Fibroblast of mammary gland (primary cell): Measurements from ENCODE around the gene U2AF2.

Source experiments
- DNase-seq: peaks from one replicate; pipeline ENCODE4 v3.0.0-alpha.2; 2010; ENCODE audit warnings: low read depth
- H3K4me3 ChIP-seq: 2 replicates; pipeline ENCODE4 v1.5.1; 2011; ENCODE audit warnings: low read depth, mild to moderate bottlenecking, low read length, moderate library complexity; ENCODE audit not compliant: control insufficient read depth
- TF ChIP-seq, protein P1 (sequence below): conservative IDR thresholded peaks from 2 replicates; pipeline ENCODE4 v1.5.1; 2011; ENCODE audit warnings: low read depth, low read length, inconsistent platforms; ENCODE audit not compliant: control insufficient read depth, insufficient read depth

Gene U2AF2

GRCh38 chr19:55670280-55671053, 15.6 kb downstream of the U2AF2 start:
- TF ChIP-seq, protein P1, sequence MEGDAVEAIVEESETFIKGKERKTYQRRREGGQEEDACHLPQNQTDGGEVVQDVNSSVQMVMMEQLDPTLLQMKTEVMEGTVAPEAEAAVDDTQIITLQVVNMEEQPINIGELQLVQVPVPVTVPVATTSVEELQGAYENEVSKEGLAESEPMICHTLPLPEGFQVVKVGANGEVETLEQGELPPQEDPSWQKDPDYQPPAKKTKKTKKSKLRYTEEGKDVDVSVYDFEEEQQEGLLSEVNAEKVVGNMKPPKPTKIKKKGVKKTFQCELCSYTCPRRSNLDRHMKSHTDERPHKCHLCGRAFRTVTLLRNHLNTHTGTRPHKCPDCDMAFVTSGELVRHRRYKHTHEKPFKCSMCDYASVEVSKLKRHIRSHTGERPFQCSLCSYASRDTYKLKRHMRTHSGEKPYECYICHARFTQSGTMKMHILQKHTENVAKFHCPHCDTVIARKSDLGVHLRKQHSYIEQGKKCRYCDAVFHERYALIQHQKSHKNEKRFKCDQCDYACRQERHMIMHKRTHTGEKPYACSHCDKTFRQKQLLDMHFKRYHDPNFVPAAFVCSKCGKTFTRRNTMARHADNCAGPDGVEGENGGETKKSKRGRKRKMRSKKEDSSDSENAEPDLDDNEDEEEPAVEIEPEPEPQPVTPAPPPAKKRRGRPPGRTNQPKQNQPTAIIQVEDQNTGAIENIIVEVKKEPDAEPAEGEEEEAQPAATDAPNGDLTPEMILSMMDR = no peak
- no peak for DNase-seq

DNA sequence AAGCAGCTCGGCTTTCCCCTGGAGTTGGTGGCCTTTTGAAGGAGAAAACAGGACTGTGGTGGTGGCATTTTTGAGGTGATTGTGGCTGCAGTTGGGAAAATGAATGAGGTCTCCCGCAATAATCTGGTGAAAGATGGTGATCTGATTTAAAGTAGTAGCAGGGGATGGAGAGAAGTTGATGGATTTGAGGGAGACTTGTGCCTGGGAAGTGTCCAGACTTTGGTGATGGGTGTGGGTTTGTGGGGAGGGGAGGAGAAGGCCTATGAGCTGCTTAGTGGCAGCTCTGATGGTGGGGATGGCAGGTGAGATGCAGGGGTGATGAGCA, 16.2 kb downstream of the U2AF2 start:
- no peak overlapping the region for H3K4me3 ChIP-seq
- TF ChIP-seq, protein P1 = no peak
- no peak for DNase-seq

More at GRCh38 chr19:55670280-55671053, 15.6 kb downstream of the U2AF2 start:
- H3K4me3 ChIP-seq = no peak overlapping the region

DNA sequence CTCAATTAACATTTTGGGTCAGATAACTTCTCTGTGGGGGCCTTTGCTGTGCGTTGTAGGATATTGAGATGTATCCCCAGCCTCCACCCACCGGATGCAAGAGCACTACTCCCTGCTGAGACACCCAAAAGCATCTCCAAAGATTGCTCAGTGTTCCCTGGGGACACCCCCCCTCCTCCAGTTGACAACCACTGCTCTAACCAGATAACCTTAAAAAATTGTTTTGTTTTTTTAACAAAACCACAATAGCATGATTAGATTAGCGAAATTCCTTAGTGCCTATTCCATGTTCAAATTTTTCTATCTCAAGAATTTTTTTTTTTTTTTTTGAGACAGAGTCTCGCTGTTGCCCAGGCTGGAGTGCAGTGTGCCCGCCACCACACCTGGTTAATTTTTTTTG, 17.6 kb downstream of the U2AF2 start:
- TF ChIP-seq, protein P1 = no peak

GRCh38 chr19:55673465-55673864, 18.6 kb downstream of the U2AF2 start:
- TF ChIP-seq, protein P1 = no peak
- no peak for DNase-seq
- H3K4me3 ChIP-seq = no peak overlapping the region

More for the DNA sequence above, 17.6 kb downstream of the U2AF2 start:
- no peak overlapping the region for H3K4me3 ChIP-seq
- no peak for DNase-seq

GRCh38 chr19:55673889-55674288, 19.1 kb downstream of the U2AF2 start:
- H3K4me3 ChIP-seq = no peak overlapping the region
- no peak for DNase-seq
- TF ChIP-seq, protein P1 = no peak

- TF ChIP-seq, protein P1 = no peak
- H3K4me3 ChIP-seq = peak overlapping the region; percentile 41
- DNase-seq = no peak
Measured at GRCh38 chr19:55674459-55674840, 19.6 kb downstream of the U2AF2 start.
